ENCODE results near the gene CA10.

DNA sequence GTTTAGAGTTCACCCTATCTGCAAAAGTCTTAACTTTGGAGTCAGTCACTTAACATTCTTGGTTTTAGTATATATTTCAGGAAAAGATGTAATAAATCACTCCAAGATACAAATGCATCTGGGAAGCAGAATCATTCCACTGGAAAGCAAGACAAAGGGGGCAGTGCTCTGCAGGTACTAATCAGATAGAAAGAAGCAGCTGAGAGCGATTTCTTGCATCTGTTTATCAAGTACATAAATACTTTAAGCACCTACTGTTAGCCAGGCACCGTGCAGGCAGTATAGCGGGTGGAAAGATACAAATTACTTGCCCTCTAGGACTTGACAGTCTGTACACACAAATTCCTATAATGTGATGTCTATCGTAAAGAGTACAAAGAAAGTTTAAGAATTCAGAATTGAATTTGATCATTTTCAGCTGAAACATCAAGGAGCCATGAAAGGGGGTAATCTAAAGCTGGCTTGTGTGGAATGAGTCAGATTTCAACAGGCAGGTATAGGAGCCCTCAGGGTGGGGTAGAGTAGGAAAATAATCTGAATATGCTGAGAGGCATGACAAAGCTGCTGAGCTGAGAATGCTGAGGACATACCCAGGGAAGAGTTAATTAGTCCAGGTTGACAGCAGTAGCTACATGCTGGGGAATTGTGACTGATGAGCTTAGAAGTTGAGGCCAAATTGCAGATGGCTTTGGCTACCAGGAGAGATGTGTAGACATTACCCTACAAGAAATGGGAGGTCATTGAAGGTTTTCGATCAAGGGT is 110.2 kb downstream of the CA10 start:
- TF ChIP-seq EZH2 (IDR thresholded peaks at IDR 0.05; ENCODE audit: borderline replicate concordance, insufficient read depth, low read length, poor library complexity, severe bottlenecking): no peak
- TF ChIP-seq, protein P1, sequence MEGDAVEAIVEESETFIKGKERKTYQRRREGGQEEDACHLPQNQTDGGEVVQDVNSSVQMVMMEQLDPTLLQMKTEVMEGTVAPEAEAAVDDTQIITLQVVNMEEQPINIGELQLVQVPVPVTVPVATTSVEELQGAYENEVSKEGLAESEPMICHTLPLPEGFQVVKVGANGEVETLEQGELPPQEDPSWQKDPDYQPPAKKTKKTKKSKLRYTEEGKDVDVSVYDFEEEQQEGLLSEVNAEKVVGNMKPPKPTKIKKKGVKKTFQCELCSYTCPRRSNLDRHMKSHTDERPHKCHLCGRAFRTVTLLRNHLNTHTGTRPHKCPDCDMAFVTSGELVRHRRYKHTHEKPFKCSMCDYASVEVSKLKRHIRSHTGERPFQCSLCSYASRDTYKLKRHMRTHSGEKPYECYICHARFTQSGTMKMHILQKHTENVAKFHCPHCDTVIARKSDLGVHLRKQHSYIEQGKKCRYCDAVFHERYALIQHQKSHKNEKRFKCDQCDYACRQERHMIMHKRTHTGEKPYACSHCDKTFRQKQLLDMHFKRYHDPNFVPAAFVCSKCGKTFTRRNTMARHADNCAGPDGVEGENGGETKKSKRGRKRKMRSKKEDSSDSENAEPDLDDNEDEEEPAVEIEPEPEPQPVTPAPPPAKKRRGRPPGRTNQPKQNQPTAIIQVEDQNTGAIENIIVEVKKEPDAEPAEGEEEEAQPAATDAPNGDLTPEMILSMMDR (IDR thresholded peaks at IDR 0.05; ENCODE audit: poor library complexity, severe bottlenecking): no peak
